KBM-7 (cell line): ENCODE results near the gene PLXND1.

Experiments
- DNase-seq: peaks from one replicate; pipeline ENCODE4 v3.0.0-alpha.2; 2015
- in situ Hi-C: fragments of 300-500 bp; cut with MboI; formaldehyde crosslinking; loops from 2 replicates; pipeline ENCODE4 v1.14.3; 2020; ENCODE audit warnings: low sequenced_read_pairs, low pct_unique_long_range_greater_than_20kb, mixed read lengths

Gene PLXND1

GRCh38 chr3:129543156-129543790 is 63.2 kb downstream of the PLXND1 start, which contains the start of gene H1-8:
Gene H1-8 (plus strand): TSS chr3:129543175. CDS start chr3:129543219, 44 bp downstream.
- in situ Hi-C loops = no loop called here
- no peak for DNase-seq

GRCh38 chr3:129542747-129543146 is 63.7 kb downstream of the PLXND1 start:
- DNase-seq = no peak
- in situ Hi-C loops = no loop called here

GRCh38 chr3:129540776-129541516 is 65.5 kb downstream of the PLXND1 start:
- in situ Hi-C loops = no loop called here

GRCh38 chr3:129539206-129539605 is 67.3 kb downstream of the PLXND1 start:
- DNase-seq = no peak
- in situ Hi-C loops = no loop called here

More at GRCh38 chr3:129540776-129541516, 65.5 kb downstream of the PLXND1 start:
- DNase-seq = no peak

GRCh38 chr3:129536804-129537203 is 69.7 kb downstream of the PLXND1 start:
- DNase-seq = no peak
- in situ Hi-C loops = no loop called here

- DNase-seq = no peak
- in situ Hi-C loops = no loop called here
Observed at GRCh38 chr3:129536374-129536667, 70.2 kb downstream of the PLXND1 start.

GRCh38 chr3:129535075-129535474 is 71.4 kb downstream of the PLXND1 start:
- in situ Hi-C loops = no loop called here
- DNase-seq = no peak

- in situ Hi-C loops = no loop called here
- no peak for DNase-seq
Observed at GRCh38 chr3:129534428-129535027, 71.9 kb downstream of the PLXND1 start.

GRCh38 chr3:129533406-129533805 is 73.1 kb downstream of the PLXND1 start:
- in situ Hi-C loops = no loop called here
- DNase-seq = no peak

- in situ Hi-C loops = no loop called here
Observed at GRCh38 chr3:129532261-129532660, 74.2 kb downstream of the PLXND1 start.

GRCh38 chr3:129531699-129532098 is 74.8 kb downstream of the PLXND1 start:
- DNase-seq = no peak
- in situ Hi-C loops = no loop called here

More at GRCh38 chr3:129532261-129532660, 74.2 kb downstream of the PLXND1 start:
- no peak for DNase-seq

GRCh38 chr3:129530821-129531220 is 75.7 kb downstream of the PLXND1 start:
- in situ Hi-C loops = no loop called here
- DNase-seq = no peak

GRCh38 chr3:129530251-129530791 is 76.2 kb downstream of the PLXND1 start:
- in situ Hi-C loops = no loop called here
- DNase-seq = no peak

- DNase-seq = no peak
- in situ Hi-C loops = no loop called here
Observed at GRCh38 chr3:129529436-129530210, 76.9 kb downstream of the PLXND1 start.

GRCh38 chr3:129528589-129529100 is 77.8 kb downstream of the PLXND1 start, which contains the start of gene RHO:
Gene RHO (plus strand): TSS chr3:129528639. CDS start chr3:129528734, 95 bp downstream.
- in situ Hi-C loops = no loop called here
- no peak for DNase-seq

GRCh38 chr3:129527262-129527661 is 79.2 kb downstream of the PLXND1 start:
- no peak for DNase-seq
- in situ Hi-C loops = no loop called here

- DNase-seq = peak; percentile 82
- in situ Hi-C loops = no loop called here
Observed at GRCh38 chr3:129526121-129526900, 80.2 kb downstream of the PLXND1 start.

GRCh38 chr3:129525341-129525968 is 81.0 kb downstream of the PLXND1 start:
- DNase-seq = no peak
- in situ Hi-C loops = no loop called here
